ENCODE results near the gene ZC3H4.

ZC3H4 gene

DNA sequence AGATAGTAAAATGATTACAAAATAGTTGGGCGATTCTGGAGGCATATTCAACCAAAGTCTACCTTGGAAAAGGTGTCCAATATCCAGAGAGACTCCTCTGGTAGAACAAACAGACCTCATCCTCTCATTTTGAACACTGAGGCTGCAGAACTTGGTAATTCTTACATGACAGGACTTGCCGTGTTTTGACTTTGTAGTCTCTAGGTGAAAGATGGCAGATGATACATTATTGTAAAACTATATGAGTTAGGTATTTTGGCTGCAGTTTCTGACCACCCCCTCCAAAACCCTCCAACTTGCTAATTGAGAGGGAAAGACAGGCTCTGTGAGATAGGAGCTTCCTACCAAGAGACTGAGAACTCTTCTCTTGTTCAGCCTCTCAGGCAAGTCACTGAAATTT, 39.7 kb upstream of the ZC3H4 start:
- TF ChIP-seq, protein P1, sequence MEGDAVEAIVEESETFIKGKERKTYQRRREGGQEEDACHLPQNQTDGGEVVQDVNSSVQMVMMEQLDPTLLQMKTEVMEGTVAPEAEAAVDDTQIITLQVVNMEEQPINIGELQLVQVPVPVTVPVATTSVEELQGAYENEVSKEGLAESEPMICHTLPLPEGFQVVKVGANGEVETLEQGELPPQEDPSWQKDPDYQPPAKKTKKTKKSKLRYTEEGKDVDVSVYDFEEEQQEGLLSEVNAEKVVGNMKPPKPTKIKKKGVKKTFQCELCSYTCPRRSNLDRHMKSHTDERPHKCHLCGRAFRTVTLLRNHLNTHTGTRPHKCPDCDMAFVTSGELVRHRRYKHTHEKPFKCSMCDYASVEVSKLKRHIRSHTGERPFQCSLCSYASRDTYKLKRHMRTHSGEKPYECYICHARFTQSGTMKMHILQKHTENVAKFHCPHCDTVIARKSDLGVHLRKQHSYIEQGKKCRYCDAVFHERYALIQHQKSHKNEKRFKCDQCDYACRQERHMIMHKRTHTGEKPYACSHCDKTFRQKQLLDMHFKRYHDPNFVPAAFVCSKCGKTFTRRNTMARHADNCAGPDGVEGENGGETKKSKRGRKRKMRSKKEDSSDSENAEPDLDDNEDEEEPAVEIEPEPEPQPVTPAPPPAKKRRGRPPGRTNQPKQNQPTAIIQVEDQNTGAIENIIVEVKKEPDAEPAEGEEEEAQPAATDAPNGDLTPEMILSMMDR (IDR thresholded peaks at IDR 0.05), result no peak

DNA sequence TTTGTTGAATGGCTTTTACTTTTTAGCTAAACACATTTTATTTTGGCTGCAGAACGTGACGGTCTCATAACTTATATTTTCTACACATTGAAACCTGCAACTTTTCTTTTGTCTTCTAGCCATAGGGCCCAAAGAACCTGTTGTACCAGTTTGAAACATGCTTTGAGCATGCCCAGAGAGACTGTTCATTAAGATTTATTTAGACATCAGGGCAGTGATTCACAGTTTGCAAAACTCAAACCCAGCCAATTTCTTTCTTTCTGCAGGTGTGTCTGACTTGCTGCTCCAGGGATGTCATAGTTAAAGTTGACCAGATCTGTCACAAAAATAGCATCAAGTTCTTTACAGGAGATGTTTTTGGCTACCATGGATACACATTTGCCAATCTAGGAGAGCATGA, 39.1 kb upstream of the ZC3H4 start:
- TF ChIP-seq, protein P1 (IDR thresholded peaks at IDR 0.05), result no peak

DNA sequence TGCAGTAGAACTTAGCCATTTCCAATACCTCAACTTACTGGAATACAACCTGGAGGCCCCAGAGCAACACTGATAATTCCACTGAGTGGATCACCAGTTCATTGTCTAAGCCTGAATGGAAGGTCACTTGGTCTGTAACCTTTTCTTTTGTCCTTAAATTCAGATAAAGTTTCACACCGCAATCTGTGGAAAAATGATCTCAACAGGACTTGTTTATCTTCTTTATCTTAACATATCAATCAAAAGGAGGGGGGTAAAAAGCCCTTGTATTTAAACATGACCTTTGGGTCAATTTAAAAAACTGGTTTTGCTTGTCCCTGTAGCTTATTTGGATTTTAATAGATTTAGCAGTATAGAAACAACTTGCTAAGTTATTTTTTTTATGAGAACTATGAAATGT, 38.6 kb upstream of the ZC3H4 start:
- TF ChIP-seq, protein P1 (IDR thresholded peaks at IDR 0.05), result no peak

DNA sequence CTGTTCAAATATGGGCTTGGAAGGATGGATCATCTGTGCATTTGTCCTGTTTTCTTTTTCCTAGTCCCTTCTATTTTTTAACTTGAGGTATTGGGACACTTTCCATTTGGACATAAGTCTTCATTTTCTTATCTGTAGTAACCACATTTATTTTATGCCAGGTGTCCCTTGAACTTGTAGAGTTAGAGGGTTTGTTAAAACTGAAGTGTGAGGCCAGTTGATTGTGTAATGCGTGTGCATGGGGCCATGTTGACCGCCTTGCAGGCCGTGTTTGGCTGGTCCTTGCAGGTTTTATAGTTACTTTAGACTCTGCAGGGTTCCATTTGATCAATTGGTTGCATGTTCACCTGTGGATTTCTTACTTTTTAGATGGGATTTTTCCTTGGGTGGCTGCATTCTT, 38.1 kb upstream of the ZC3H4 start:
- TF ChIP-seq, protein P1 (IDR thresholded peaks at IDR 0.05), result no peak

- TF ChIP-seq, protein P1 (IDR thresholded peaks at IDR 0.05), result no peak
These were observed 33.3 kb upstream of the ZC3H4 start for GRCh38 chr19:47146920-47147319.

DNA sequence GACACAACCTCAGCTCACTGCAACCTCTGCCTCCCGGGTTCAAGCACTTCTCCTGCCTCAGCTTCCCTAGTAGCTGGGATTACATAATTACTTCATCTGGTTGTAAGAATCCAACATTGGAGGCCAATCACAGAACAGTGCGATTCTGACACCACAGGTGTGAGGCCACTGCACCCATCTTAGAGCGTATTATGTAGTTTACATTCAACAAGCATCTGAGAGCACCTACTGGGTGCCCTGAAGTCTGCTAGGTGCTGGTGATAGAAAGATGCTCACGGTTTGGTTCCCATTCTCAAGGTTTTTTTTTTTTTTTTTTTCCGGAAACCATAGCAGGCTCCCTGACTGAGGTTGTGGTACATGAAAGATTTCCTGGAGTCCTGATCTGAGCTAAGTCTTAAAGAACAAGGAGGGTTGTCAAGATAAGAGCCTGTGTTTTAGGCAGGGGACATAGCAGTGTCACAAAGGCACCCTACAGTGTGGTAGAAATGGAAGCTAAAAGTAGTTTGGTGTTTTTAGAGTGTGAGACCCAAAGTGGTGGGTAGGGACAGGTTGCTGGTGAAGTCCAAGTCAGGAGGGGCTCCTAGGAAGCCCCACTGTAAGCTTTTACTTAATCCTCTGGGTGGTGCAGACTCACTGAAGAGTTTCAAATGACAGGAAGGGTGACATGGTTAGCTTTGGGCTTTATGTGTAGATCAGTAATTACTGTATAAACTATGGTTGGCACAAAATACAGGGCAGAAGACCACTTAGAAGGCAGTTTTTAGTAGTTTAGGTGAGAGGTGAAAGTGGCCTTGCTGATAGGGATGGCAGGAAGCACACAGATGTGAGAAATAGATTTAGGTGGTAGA, 32.3 kb upstream of the ZC3H4 start:
- TF ChIP-seq, protein P1 (IDR thresholded peaks at IDR 0.05), result no peak

DNA sequence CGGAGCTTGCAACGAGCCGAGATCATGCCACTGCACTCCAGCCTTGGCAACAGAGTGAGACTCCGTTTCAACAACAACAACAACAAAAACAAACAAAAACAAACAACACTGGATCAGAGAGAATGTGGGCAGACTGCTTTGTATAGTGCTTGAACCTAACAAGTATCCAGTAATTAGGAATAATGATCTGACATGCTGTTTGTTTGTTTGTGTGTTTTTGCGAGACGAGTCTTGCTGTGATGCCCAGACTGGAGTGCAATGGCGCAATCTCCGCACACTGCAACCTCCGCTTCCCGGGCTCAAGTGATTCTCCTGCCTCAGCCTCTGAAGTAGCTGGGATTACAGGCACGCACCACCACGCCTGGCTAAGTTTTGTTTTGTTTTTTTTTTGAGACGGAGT, 31.1 kb upstream of the ZC3H4 start:
- TF ChIP-seq, protein P1 (IDR thresholded peaks at IDR 0.05), result no peak
